Aorta (tissue), 5 donors: Measurements from ENCODE around the gene NCK1. TPM values are rescaled to one million over a fixed set of nuclear protein-coding genes. Genes with fewer than 3 reads are reported as not detected.
"Not testable (repeated sequence)": the region's sequence is repeated elsewhere in the genome, so short reads cannot be mapped to it uniquely, and the experiment has no call there.

Source experiments
- ATAC-seq: fragments of 200-7000 bp; cut with Tn5 transposase; one replicate; pipeline ENCODE4 v1.9.1; 2022; ENCODE audit warnings: moderate library complexity; ENCODE audit not compliant: low FRiP score
- DNase-seq, 2 donors: peaks; one replicate each; pipeline ENCODE4 v3.0.0-alpha.2; 2020
- H3K27ac ChIP-seq, 2 donors: one replicate each; pipeline ENCODE4 v1.5.1; 2013; ENCODE audit warnings: low read length in 2 of 2, mild to moderate bottlenecking in 2 of 2, moderate library complexity in 2 of 2, control low read depth in 1 of 2, inconsistent platforms in 1 of 2, low read depth in 1 of 2
- H3K27me3 ChIP-seq, 2 donors: one replicate each; pipeline ENCODE4 v1.6.1; 2013; ENCODE audit warnings: control low read depth in 1 of 2, low read length in 1 of 2, mild to moderate bottlenecking in 1 of 2, moderate library complexity in 1 of 2; ENCODE audit not compliant: insufficient read depth in 2 of 2, control insufficient read depth in 1 of 2
- H3K36me3 ChIP-seq, 2 donors: one replicate each; pipeline ENCODE4 v1.6.1; 2013; ENCODE audit warnings: control low read depth in 1 of 2, low read length in 1 of 2, mild to moderate bottlenecking in 1 of 2; ENCODE audit not compliant: insufficient read depth in 2 of 2, control insufficient read depth in 1 of 2
- H3K4me1 ChIP-seq, 2 donors: one replicate each; pipeline ENCODE4 v1.6.1; 2013; ENCODE audit warnings: low read length in 2 of 2, control low read depth in 1 of 2, mild to moderate bottlenecking in 1 of 2, moderate library complexity in 1 of 2; ENCODE audit not compliant: insufficient read depth in 2 of 2, control insufficient read depth in 1 of 2
- H3K4me3 ChIP-seq, 2 donors: one replicate each; pipeline ENCODE4 v1.5.1; 2013; ENCODE audit warnings: low read length in 2 of 2, control low read depth in 1 of 2, mild to moderate bottlenecking in 1 of 2
- H3K9me3 ChIP-seq: one replicate; pipeline ENCODE4 v1.6.1; 2013; ENCODE audit warnings: mild to moderate bottlenecking, low read length; ENCODE audit not compliant: control insufficient read depth
- WGBS, 2 donors: extraction: QIAGEN DNeasy Blood & Tissue Kit; methylation state at CpG; one replicate each; pipeline ENCODE4 v1.1.7; 2013; 5-methylcytosine and 5-hydroxymethylcytosine counted together
- intact Hi-C, 2 donors: fragments of 100-400 bp; cut with DNase I; formaldehyde crosslinking; loops; one replicate each; pipeline versions ENCODE4 v1.14.2 to v1.15.0; 2022
- polyA plus RNA-seq, 2 donors: library from polyadenylated mRNA; stranded (reverse); fragments of 200-250 nt; gene quantifications; one replicate each; pipeline ENCODE4 v1.2.3, GENCODE V29; 2013
- total RNA-seq, 2 donors: library from RNA; stranded (reverse); fragmentation: NEBNext Ultra II Directional; extraction: Animal tissue kit (Norgen Biotek cat#: 25700); gene quantifications; one replicate each; pipeline ENCODE4 v1.2.1, GENCODE V29; 2021
- donor health status: healthy with polysubstance abuse.
- donor health status: Bipolar disorder and iron deficiency.
- donor health status: DM: no; HTN: no; CAD: no.
- donor health status: DM: no; HTN: no; CAD: no.
- donor health status: DM: yes; HTN: yes; CAD: no.

NCK1 gene
- total and polyA plus RNA-seq, 4 donors, result 21.0 to 51.9 (median 30.6) TPM

DNA sequence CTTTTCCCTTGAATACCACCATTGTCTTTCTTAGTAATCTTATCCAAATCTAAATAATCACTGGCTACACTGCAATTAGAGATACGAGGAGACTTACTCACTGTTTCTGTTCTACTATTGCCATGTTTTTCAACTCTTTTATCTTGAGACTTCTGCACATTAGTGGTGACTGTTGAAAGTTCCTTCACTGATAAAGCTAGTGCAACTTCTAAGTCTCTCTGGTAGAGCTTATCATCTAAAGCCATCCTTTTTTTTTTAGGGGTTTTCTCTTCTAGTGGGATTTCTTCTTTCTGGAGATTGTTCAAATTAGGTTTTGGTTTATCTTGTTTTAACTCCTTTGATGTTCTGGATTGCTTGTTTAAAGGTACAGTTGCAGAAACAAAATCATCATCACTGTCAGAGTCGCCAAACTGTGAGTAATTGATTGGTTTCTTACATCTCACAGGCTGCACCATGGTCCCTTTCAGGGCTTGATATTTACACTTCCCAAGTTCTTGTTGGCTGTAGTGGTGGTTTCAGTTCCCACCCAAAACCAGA is 37.7 kb downstream of the NCK1 start:
- Histone ChIP-seq H3K4me1 (no peaks in the 10 kb centered on the region), H3K27ac (no peak overlapping the region), H3K36me3 (peaks cover 0 to 3% of the 10 kb centered on the region in 2 donors), H3K9me3 (peaks cover 2% of the 10 kb centered on the region), H3K4me3 (no peak overlapping the region), H3K27me3 (no peaks in the 10 kb centered on the region)
- ATAC-seq (no peak), DNase-seq (no peak)
- intact Hi-C loops, result no loop called here
- 65 to 69% methylated on average over 2 of the region's 2 CpGs for WGBS, 2 donors

DNA sequence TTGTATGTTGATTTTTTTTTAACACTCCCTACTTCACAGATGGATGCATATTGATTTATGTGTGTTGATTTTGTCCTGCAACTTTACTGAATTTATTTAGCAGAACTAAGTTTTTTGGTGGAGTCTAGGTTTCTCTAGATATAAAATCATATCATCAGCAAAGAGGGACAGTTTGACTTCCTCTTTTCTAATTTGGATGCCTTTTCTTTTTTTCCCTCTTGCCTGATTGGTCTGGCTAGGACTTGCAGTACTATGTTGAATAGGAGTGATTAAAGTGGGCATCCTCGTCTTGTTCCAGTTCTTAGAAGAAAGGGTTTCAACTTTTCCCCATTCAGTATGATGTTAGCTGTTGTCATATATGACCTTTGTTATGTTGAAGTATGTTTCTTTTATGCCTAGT is 38.7 kb downstream of the NCK1 start:
- WGBS, 2 donors, result 90 to 98% methylated on average over 1 of the region's 1 CpG
- H3K9me3 ChIP-seq, H3K27ac ChIP-seq, H3K4me3 ChIP-seq, intact Hi-C loops, H3K4me1 ChIP-seq, H3K27me3 ChIP-seq, ATAC-seq, H3K36me3 ChIP-seq, DNase-seq: not testable (repeated sequence)

DNA sequence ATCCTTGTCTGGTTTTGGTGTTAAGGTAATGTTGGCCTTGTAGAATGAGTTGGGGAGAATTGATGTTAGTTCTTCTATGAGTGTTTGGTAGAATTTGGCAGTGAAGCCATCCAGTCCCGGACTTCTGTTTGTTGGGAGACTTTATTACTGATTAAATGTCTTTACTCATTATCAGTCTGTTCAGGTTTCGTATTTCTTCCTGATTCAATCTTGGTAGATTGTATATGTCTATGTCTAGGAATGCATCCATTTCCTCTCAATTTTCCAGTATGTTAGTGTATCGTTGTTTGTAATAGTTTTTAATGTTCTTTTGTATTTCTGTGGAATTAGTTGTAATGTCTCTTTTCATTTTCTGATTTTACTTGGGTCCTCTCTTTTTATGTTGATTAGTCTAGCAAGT is 39.4 kb downstream of the NCK1 start:
- Histone ChIP-seq H3K4me3 (no peak overlapping the region), H3K36me3 (peaks cover 0 to 3% of the 10 kb centered on the region in 2 donors), H3K27ac (no peak overlapping the region), H3K4me1 (no peaks in the 10 kb centered on the region), H3K27me3 (no peaks in the 10 kb centered on the region), H3K9me3 (peaks cover 3% of the 10 kb centered on the region)
- no peak for ATAC-seq
- 93 to 95% methylated on average over 3 of the region's 3 CpGs for WGBS, 2 donors
- DNase-seq, result no peak
- intact Hi-C loops, result no loop called here

DNA sequence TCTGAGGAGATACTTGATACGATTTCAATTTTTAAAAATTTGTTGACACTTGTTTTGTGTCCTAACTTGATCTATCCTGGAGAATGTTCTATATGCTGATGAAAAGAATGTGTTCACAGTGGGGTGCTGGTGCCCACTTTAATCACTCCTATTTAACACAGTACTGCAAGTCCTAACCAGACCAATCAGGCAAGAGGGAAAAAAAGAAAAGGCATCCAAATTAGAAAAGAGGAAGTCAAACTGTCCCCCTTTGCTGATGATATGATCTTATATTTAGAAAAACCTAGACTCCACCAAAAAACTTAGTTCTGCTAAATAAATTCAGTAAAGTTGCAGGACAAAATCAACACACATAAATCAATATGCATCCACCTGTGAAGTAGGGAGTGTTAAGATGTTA is 40.5 kb downstream of the NCK1 start:
- H3K4me1 ChIP-seq, DNase-seq, intact Hi-C loops, ATAC-seq, H3K9me3 ChIP-seq, H3K27me3 ChIP-seq, H3K36me3 ChIP-seq, H3K4me3 ChIP-seq, H3K27ac ChIP-seq: not testable (repeated sequence)
- 89 to 90% methylated on average over 1 of the region's 1 CpG for WGBS, 2 donors

DNA sequence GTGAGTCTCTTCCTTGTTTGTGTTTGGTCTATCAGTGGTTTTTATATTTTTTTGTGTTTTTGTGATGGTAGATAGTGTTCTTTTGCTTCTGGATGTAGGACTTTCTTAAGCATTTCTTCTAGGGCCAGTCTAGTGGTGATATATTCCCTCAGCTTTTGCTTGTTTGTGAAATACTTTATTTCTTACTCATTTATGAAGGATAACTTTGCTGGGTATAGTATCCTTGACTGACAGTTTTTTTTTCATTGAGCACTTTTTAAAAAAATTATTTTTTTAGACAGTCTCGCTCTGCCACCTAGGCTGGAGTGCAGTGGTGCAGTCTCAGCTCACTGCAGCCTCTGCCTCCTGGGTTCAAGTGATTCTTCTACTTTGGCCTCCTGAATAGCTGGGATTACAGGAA is 41.9 kb downstream of the NCK1 start:
- no peaks in the 10 kb centered on the region for H3K27me3 ChIP-seq
- ATAC-seq (no peak), DNase-seq (no peak)
- H3K27ac ChIP-seq, result no peak overlapping the region
- H3K4me3 ChIP-seq, result no peak overlapping the region
- intact Hi-C loops, result no loop called here
- peaks cover 0 to 2% of the 10 kb centered on the region in 2 donors for H3K36me3 ChIP-seq
- peaks cover 3% of the 10 kb centered on the region for H3K9me3 ChIP-seq
- WGBS, 2 donors, result 0% methylated on average over 1 of the region's 1 CpG
- no peaks in the 10 kb centered on the region for H3K4me1 ChIP-seq

DNA sequence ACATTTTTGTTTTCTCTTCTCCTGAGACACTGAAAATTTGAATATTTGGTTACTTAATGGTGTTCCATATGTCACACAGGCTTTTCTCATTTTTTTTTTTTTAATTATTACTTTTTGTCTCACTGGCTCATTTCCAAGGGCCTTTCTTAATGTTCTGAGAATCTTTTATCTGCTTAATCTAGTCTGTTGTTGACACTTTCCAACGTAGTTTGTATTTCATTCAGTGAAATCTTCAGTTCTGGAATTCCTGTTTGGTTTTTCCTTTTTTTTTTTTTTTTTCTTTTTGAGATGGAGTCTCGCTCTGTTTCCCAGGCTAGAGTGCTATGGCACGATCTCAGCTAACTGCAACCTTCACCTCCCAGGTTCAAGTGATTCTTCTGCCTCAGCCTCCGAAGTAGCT is 42.7 kb downstream of the NCK1 start:
- Histone ChIP-seq H3K4me1 (no peaks in the 10 kb centered on the region), H3K27ac (no peak overlapping the region), H3K27me3 (no peaks in the 10 kb centered on the region), H3K36me3 (no peaks in the 10 kb centered on the region), H3K4me3 (no peak overlapping the region), H3K9me3 (peaks cover 3% of the 10 kb centered on the region)
- DNase-seq (no peak), ATAC-seq (no peak)
- intact Hi-C loops, result no loop called here
- 74 to 75% methylated on average over 4 of the region's 4 CpGs for WGBS, 2 donors

DNA sequence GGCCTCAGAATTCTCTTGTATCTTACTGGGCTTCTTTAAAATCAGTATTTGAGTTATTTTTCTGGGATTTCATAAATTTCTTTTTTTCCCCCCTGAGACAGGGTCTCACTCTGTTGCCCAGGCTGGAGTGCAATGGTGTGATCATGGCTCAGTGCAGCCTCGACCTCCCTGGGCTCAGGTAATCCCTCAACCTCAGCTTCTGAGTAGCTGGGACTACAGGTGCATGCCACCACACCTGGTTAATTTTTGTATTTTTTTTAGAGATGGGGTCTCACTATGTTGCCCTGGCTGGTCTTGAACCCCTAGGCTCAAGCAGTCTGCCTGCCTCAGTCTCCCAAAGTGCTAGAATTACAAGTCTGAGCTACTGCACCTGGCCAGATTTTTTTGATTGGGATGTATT is 43.5 kb downstream of the NCK1 start:
- WGBS, 2 donors, result 95 to 100% methylated on average over 1 of the region's 1 CpG
- no peak overlapping the region for H3K27ac ChIP-seq
- DNase-seq, result no peak
- peaks cover 3% of the 10 kb centered on the region for H3K9me3 ChIP-seq
- ATAC-seq, result no peak
- intact Hi-C loops, result no loop called here
- H3K27me3 ChIP-seq, result no peaks in the 10 kb centered on the region
- no peaks in the 10 kb centered on the region for H3K36me3 ChIP-seq
- no peak overlapping the region for H3K4me3 ChIP-seq
- H3K4me1 ChIP-seq, result no peaks in the 10 kb centered on the region

DNA sequence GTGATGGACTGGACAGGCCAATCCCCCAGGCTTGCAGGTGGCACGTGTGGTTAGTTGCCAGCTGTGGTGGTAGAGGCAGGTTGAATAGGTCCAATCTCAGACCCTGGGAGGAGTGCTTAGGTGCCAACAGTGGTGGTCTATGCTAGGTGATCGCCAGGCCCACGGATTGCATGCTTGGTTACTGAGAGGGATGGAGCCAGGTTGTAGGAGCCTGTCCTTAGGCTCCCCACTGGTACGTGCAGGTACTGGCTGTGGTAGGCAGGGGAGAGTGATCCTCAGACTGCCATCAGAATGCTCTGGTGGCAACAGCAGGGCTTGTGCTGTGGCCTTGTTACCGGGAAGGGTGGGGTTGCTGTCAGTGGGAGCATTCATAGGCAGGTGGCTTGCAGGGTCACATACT is 44.7 kb downstream of the NCK1 start:
- DNase-seq (no peak), ATAC-seq (no peak)
- H3K27ac ChIP-seq, result no peak overlapping the region
- no peak overlapping the region for H3K4me3 ChIP-seq
- H3K9me3 ChIP-seq, result peaks cover 3% of the 10 kb centered on the region
- intact Hi-C loops, result no loop called here
- H3K27me3 ChIP-seq, result no peaks in the 10 kb centered on the region
- H3K4me1 ChIP-seq, result no peaks in the 10 kb centered on the region
- H3K36me3 ChIP-seq, result no peaks in the 10 kb centered on the region
- 73 to 75% methylated on average over 5 of the region's 5 CpGs for WGBS, 2 donors

DNA sequence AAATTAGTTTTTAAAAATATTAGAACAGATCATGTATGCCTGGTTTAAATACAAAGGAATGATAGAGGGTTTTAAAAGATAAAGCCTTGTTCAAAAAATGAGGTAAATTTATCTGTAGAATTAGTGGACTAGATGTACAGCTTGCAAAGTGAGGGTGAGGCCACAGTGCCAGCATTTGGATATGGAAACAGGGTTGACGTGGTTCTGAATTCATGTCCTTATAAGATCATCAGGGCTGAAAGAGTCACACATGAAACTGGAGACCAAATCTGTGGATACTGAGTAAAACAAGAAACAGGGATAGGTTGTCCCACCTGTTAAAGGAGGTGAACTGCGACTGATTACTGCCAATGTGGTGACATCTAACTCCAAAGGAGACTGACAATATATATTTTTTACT is 46.3 kb downstream of the NCK1 start:
- Histone ChIP-seq H3K27ac (no peak overlapping the region), H3K27me3 (no peaks in the 10 kb centered on the region), H3K9me3 (peaks cover 3% of the 10 kb centered on the region), H3K4me1 (no peaks in the 10 kb centered on the region), H3K4me3 (no peak overlapping the region), H3K36me3 (no peaks in the 10 kb centered on the region)
- intact Hi-C loops, result no loop called here
- ATAC-seq (no peak), DNase-seq (no peak)
- 88 to 92% methylated on average over 2 of the region's 2 CpGs for WGBS, 2 donors
